Body of pancreas (tissue), 4 donors: ENCODE data around the gene SCN3B.

Experiments used
- POLR2A ChIP-seq, 3 donors: fragments of 450-650 bp; IDR thresholded peaks; one replicate each; pipeline ENCODE4 v1.6.1; 2016; ENCODE audit warnings: antibody characterized with exemption in 3 of 3, mild to moderate bottlenecking in 2 of 3
- TF ChIP-seq, protein P1 (sequence below), 7 experiments: fragments of 450-650 bp in 4 of 7; fragments of 200-600 bp in 3 of 7; sonication (generic) in 3 of 7; IDR thresholded peaks; one replicate each; pipeline ENCODE4 v1.5.1; 2016 to 2019; ENCODE audit warnings: antibody characterized with exemption in 7 of 7

DNA sequence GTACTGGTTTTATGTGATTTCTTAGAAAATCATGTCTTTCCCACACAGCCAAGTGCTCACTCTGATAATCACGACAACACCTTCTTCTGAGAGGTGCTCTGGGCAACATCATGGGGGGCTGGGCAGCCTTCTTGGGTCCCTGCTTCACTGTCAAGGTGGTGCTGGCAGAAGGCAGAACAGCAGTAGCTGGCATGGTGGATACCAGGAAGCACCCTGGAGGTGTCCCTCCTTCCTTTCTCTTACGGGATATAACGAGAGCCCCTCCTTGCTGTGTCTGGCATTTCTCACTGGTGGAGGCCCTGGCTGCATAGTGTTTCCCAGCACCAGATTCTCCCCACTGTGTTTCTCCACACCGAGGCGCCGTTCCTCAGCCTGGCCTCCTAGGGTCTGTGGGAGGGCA is 60.9 kb downstream of the SCN3B start:
- TF ChIP-seq, protein P1, sequence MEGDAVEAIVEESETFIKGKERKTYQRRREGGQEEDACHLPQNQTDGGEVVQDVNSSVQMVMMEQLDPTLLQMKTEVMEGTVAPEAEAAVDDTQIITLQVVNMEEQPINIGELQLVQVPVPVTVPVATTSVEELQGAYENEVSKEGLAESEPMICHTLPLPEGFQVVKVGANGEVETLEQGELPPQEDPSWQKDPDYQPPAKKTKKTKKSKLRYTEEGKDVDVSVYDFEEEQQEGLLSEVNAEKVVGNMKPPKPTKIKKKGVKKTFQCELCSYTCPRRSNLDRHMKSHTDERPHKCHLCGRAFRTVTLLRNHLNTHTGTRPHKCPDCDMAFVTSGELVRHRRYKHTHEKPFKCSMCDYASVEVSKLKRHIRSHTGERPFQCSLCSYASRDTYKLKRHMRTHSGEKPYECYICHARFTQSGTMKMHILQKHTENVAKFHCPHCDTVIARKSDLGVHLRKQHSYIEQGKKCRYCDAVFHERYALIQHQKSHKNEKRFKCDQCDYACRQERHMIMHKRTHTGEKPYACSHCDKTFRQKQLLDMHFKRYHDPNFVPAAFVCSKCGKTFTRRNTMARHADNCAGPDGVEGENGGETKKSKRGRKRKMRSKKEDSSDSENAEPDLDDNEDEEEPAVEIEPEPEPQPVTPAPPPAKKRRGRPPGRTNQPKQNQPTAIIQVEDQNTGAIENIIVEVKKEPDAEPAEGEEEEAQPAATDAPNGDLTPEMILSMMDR (IDR thresholded peaks at IDR 0.05): no peak
- TF ChIP-seq POLR2A (IDR thresholded peaks at IDR 0.05): no peak
